Prostate gland (tissue), 2 donors: ENCODE measurements around the gene CCDC146. TPM values are rescaled to one million over a fixed set of nuclear protein-coding genes. Genes with fewer than 3 reads are reported as not detected.

Experiments used
- DNase-seq: peaks from one replicate; pipeline ENCODE4 v3.0.0-alpha.2; 2019; ENCODE audit warnings: low spot score
- H3K27ac ChIP-seq, 2 donors: fragments of 200-600 bp; sonication (generic); 2 replicates each; pipeline ENCODE4 v1.5.1; 2017 to 2019
- H3K27me3 ChIP-seq: fragments of 200-600 bp; sonication (generic); replicated peaks from 2 replicates; pipeline ENCODE4 v1.5.1; 2019; ENCODE audit not compliant: insufficient read depth
- H3K36me3 ChIP-seq, 2 donors: fragments of 200-600 bp; sonication (generic); 1 replicate in 1 of 2; 2 replicates in 1 of 2; pipeline versions ENCODE4 v1.5.1 to v1.8.1; 2017 to 2019
- H3K4me1 ChIP-seq: fragments of 200-600 bp; sonication (generic); replicated peaks from 2 replicates; pipeline ENCODE4 v1.5.1; 2019
- H3K4me3 ChIP-seq, 2 donors: fragments of 200-600 bp; sonication (generic); 2 replicates each; pipeline ENCODE4 v1.5.1; 2017 to 2019
- H3K9me3 ChIP-seq: fragments of 200-600 bp; sonication (generic); 2 replicates; pipeline ENCODE4 v1.5.1; 2017
- CTCF ChIP-seq, 4 experiments: fragments of 200-600 bp in 2 of 4; fragments of 450-650 bp in 2 of 4; sonication (generic) in 2 of 4; IDR thresholded peaks; 1 replicate in 3 of 4; 2 replicates in 1 of 4; pipeline ENCODE4 v1.5.1; 2016 to 2019; ENCODE audit warnings: antibody characterized with exemption in 4 of 4, mild to moderate bottlenecking in 2 of 4, moderate library complexity in 2 of 4
- POLR2A ChIP-seq: fragments of 450-650 bp; IDR thresholded peaks from one replicate; pipeline ENCODE4 v1.6.1; 2016; ENCODE audit warnings: antibody characterized with exemption, mild to moderate bottlenecking
- POLR2AphosphoS5 ChIP-seq: sonication (generic); formaldehyde crosslinking; IDR thresholded peaks from one replicate; pipeline ENCODE4 v1.6.1; 2017; ENCODE audit warnings: antibody characterized with exemption
- WGBS: methylation state at CpG from one replicate; pipeline ENCODE4 v1.1.5; 2018; 5-methylcytosine and 5-hydroxymethylcytosine counted together
- intact Hi-C: fragments of 100-400 bp; cut with DNase I; formaldehyde crosslinking; loops from one replicate; pipeline ENCODE4 v1.14.2; 2022
- total RNA-seq, 2 donors: library from RNA; depleted of rRNA; stranded (reverse); fragments of >200 nt; gene quantifications; one replicate each; pipeline ENCODE4 v1.1.0, GENCODE V29; 2016

The CCDC146 gene
- total RNA-seq, 2 donors from 2014 or later, result 16.5 to 21.4 TPM

GRCh38 chr7:77202481-77202976 is 80.1 kb downstream of the CCDC146 start:
- 62% methylated on average over 4 of the region's 4 CpGs for WGBS
- intact Hi-C loops, result no loop called here
- no peak for DNase-seq
- H3K9me3 ChIP-seq, result no peaks in the 10 kb centered on the region
- TF ChIP-seq POLR2AphosphoS5 (no peak), POLR2A (no peak), CTCF (IDR thresholded peaks at IDR 0.05) (no peak)
- H3K4me1 ChIP-seq, result peaks cover 3% of the 10 kb centered on the region
- H3K27ac ChIP-seq, result no peak overlapping the region
- H3K36me3 ChIP-seq, result no peaks in the 10 kb centered on the region
- no peaks in the 10 kb centered on the region for H3K27me3 ChIP-seq
- H3K4me3 ChIP-seq, result no peak overlapping the region

- intact Hi-C loops, result no loop called here
- H3K27ac ChIP-seq, result no peak overlapping the region
- WGBS, result 98% methylated on average over 3 of the region's 3 CpGs
- no peaks in the 10 kb centered on the region for H3K4me1 ChIP-seq
- H3K27me3 ChIP-seq, result no peaks in the 10 kb centered on the region
- DNase-seq, result no peak
- no peak overlapping the region for H3K4me3 ChIP-seq
- TF ChIP-seq CTCF (IDR thresholded peaks at IDR 0.05), result no peak
- no peaks in the 10 kb centered on the region for H3K9me3 ChIP-seq
- no peaks in the 10 kb centered on the region for H3K36me3 ChIP-seq
Observed at GRCh38 chr7:77205706-77206105, 83.3 kb downstream of the CCDC146 start.

- H3K27ac ChIP-seq, result no peak overlapping the region
- H3K36me3 ChIP-seq, result no peaks in the 10 kb centered on the region
- H3K4me3 ChIP-seq, result no peak overlapping the region
- no peak for DNase-seq
- H3K4me1 ChIP-seq, result no peaks in the 10 kb centered on the region
- H3K9me3 ChIP-seq, result no peaks in the 10 kb centered on the region
- TF ChIP-seq POLR2A, result no peak
- no peak for TF ChIP-seq CTCF (IDR thresholded peaks at IDR 0.05)
- TF ChIP-seq POLR2AphosphoS5, result no peak
- intact Hi-C loops, result no loop called here
- H3K27me3 ChIP-seq, result no peaks in the 10 kb centered on the region
Observed at GRCh38 chr7:77208416-77208815, 86.0 kb downstream of the CCDC146 start.

GRCh38 chr7:77209479-77210139 is 87.2 kb downstream of the CCDC146 start:
- Histone ChIP-seq H3K9me3 (no peaks in the 10 kb centered on the region), H3K36me3 (no peaks in the 10 kb centered on the region), H3K27ac (no peak overlapping the region), H3K4me3 (no peak overlapping the region), H3K27me3 (no peaks in the 10 kb centered on the region), H3K4me1 (no peaks in the 10 kb centered on the region)
- TF ChIP-seq POLR2AphosphoS5, result no peak
- TF ChIP-seq CTCF (IDR thresholded peaks at IDR 0.05), result no peak
- TF ChIP-seq POLR2A, result no peak
- intact Hi-C loops, result no loop called here
- 93% methylated on average over 6 of the region's 6 CpGs for WGBS
- DNase-seq, result no peak

GRCh38 chr7:77216181-77216845 is 93.9 kb downstream of the CCDC146 start:
- Histone ChIP-seq H3K36me3 (no peaks in the 10 kb centered on the region), H3K27ac (no peak overlapping the region), H3K27me3 (no peaks in the 10 kb centered on the region), H3K9me3 (no peaks in the 10 kb centered on the region), H3K4me1 (no peaks in the 10 kb centered on the region), H3K4me3 (no peak overlapping the region)
- intact Hi-C loops, result no loop called here
- no peak for TF ChIP-seq CTCF (IDR thresholded peaks at IDR 0.05)
- no peak for TF ChIP-seq POLR2A
- TF ChIP-seq POLR2AphosphoS5, result no peak
- WGBS, result 95% methylated on average over 3 of the region's 3 CpGs
- no peak for DNase-seq
